Gastrocnemius medialis (tissue), 4 donors: ENCODE data around the gene RAPGEF2. TPM values are rescaled to one million over a fixed set of nuclear protein-coding genes. Genes with fewer than 3 reads are reported as not detected.
A peak's percentile ranks its signal among the peaks of the same experiment; 100 is the strongest.

Experiments
- ATAC-seq, 2 donors: fragments of 150-250 bp; one replicate each; pipeline ENCODE4 v1.9.1; 2016
- DNase-seq, 2 donors: peaks; one replicate each; pipeline ENCODE4 v3.0.0-alpha.2; 2019
- H3K27ac ChIP-seq, 4 donors: fragments of 200-600 bp; sonication (generic); 1 replicate in 1 of 4; 2 replicates in 3 of 4; pipeline ENCODE4 v1.5.1; 2016 to 2018; ENCODE audit warnings: mild to moderate bottlenecking in 2 of 4, moderate library complexity in 1 of 4
- H3K27me3 ChIP-seq, 3 donors: fragments of 200-600 bp; sonication (generic) in 2 of 3; 1 replicate in 1 of 3; 2 replicates in 2 of 3; pipeline versions ENCODE4 v1.5.1 to v1.6.0; 2016 to 2019; ENCODE audit warnings: mild to moderate bottlenecking in 1 of 3, moderate library complexity in 1 of 3
- H3K36me3 ChIP-seq, 2 donors: fragments of 200-600 bp; sonication (generic) in 1 of 2; one replicate each; pipeline ENCODE4 v1.5.1; 2017 to 2018
- H3K4me1 ChIP-seq, 2 donors: fragments of 200-600 bp; sonication (generic) in 1 of 2; one replicate each; pipeline ENCODE4 v1.5.1; 2016 to 2017; ENCODE audit warnings: mild to moderate bottlenecking in 2 of 2
- H3K4me3 ChIP-seq, 4 donors: fragments of 200-600 bp; sonication (generic) in 3 of 4; 1 replicate in 1 of 4; 2 replicates in 3 of 4; pipeline ENCODE4 v1.5.1; 2016 to 2019; ENCODE audit warnings: mild to moderate bottlenecking in 2 of 4
- H3K9me3 ChIP-seq, 3 donors: fragments of 200-600 bp; sonication (generic) in 2 of 3; 1 replicate in 1 of 3; 2 replicates in 2 of 3; pipeline ENCODE4 v1.5.1; 2016 to 2019
- POLR2A ChIP-seq, 2 donors: fragments of 450-650 bp; IDR thresholded peaks; one replicate each; pipeline ENCODE4 v1.6.1; 2017; ENCODE audit warnings: antibody characterized with exemption in 2 of 2, mild to moderate bottlenecking in 2 of 2, moderate library complexity in 2 of 2
- in situ Hi-C, 4 donors: fragments of 200-750 bp; cut with MboI; loops; one replicate each; pipeline versions ENCODE4 v1.15.0 to v1.8.0; 2017; ENCODE audit warnings: low sequenced_read_pairs in 4 of 4
- intact Hi-C: fragments of 100-400 bp; cut with DNase I; formaldehyde crosslinking; loops from one replicate; pipeline ENCODE4 v1.15.1; 2023; ENCODE audit warnings: low total_unique reads
- total RNA-seq, 4 donors: library from RNA; depleted of rRNA; stranded (reverse); fragments of >200 nt; gene quantifications; one replicate each; pipeline versions ENCODE4 v1.1.0 to v1.2.3, GENCODE V29; 2016
- TF ChIP-seq, protein P1 (sequence below), 5 experiments: fragments of 450-650 bp in 3 of 5; fragments of 200-600 bp in 2 of 5; sonication (generic) in 2 of 5; IDR thresholded peaks in 4 of 5; conservative IDR thresholded peaks in 1 of 5; 1 replicate in 4 of 5; 2 replicates in 1 of 5; pipeline ENCODE4 v1.5.1; 2016 to 2019; ENCODE audit warnings: antibody characterized with exemption in 5 of 5, mild to moderate bottlenecking in 3 of 5, moderate library complexity in 3 of 5

RAPGEF2 gene
- total RNA-seq, 4 donors from 2014 or later, result 32.9 to 42.3 (median 38.7) TPM

- Histone ChIP-seq H3K4me3 (peak overlapping the region; percentile 67 to 97 (median 93)), H3K36me3 (no peaks in the 10 kb centered on the region), H3K4me1 (peaks cover 55 to 59% of the 10 kb centered on the region in 2 donors), H3K9me3 (no peaks in the 10 kb centered on the region), H3K27me3 (no peaks in the 10 kb centered on the region), H3K27ac (peak overlapping the region; percentile 93 to 96 (median 95))
- ATAC-seq (no peak), DNase-seq (no peak)
- intact Hi-C loops (loop anchor here (5.0 to 10.0 kb wide), 3 partner anchors 340 to 433 kb away; partner anchors contain the start of genes C4orf46, ETFDH and PPID), in situ Hi-C loops (loop anchor here in 1 of 4 donors (10.0 kb wide), 1 partner anchor 380 kb away; the partner anchor contains the start of gene PPID)
- no peak for TF ChIP-seq POLR2A (IDR thresholded peaks at IDR 0.05)
- TF ChIP-seq, protein P1, sequence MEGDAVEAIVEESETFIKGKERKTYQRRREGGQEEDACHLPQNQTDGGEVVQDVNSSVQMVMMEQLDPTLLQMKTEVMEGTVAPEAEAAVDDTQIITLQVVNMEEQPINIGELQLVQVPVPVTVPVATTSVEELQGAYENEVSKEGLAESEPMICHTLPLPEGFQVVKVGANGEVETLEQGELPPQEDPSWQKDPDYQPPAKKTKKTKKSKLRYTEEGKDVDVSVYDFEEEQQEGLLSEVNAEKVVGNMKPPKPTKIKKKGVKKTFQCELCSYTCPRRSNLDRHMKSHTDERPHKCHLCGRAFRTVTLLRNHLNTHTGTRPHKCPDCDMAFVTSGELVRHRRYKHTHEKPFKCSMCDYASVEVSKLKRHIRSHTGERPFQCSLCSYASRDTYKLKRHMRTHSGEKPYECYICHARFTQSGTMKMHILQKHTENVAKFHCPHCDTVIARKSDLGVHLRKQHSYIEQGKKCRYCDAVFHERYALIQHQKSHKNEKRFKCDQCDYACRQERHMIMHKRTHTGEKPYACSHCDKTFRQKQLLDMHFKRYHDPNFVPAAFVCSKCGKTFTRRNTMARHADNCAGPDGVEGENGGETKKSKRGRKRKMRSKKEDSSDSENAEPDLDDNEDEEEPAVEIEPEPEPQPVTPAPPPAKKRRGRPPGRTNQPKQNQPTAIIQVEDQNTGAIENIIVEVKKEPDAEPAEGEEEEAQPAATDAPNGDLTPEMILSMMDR (IDR thresholded peaks at IDR 0.05 in 4 of 5, conservative IDR thresholded peaks at IDR 0.05 in 1 of 5), result no peak
Measured at GRCh38 chr4:159104694-159105414, 2.0 kb downstream of the RAPGEF2 start.

DNA sequence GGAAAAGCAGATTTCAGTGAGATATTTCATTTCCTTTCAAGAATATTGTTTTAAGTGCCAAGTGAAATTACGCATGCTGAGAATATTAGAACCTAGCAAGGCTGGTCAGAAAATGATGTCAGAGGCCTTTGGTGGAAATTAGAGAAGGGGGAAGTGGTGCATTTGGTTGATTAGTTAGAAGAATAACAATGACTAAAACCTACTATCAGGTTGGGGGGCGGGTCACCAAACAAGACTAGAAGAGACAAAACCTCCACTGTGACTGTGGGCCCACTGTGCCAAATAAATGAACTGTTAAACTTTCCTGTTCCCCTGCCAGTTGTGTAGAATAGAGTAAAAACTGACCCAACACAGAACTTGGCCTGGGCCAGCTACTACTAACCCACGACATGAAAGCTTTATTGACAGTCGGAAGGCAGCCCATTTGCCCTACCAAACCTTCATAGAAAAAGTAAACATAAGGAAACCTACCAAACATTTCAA is 2.9 kb downstream of the RAPGEF2 start:
- Histone ChIP-seq H3K4me1 (peaks cover 63 to 64% of the 10 kb centered on the region in 2 donors), H3K9me3 (no peaks in the 10 kb centered on the region), H3K4me3 (peak overlapping the region; percentile 67 to 97 (median 93)), H3K27ac (peak overlapping the region; percentile 93 to 96 (median 95)), H3K36me3 (no peaks in the 10 kb centered on the region), H3K27me3 (no peaks in the 10 kb centered on the region)
- TF ChIP-seq POLR2A (IDR thresholded peaks at IDR 0.05), result no peak
- TF ChIP-seq, protein P1 (IDR thresholded peaks at IDR 0.05 in 4 of 5, conservative IDR thresholded peaks at IDR 0.05 in 1 of 5), result no peak
- DNase-seq (no peak), ATAC-seq (no peak)
- in situ Hi-C loops, result loop anchor here in 1 of 4 donors (10.0 kb wide), 1 partner anchor 381 kb away; the partner anchor contains the start of gene PPID
- intact Hi-C loops, result loop anchor here (10.0 kb wide), 1 partner anchor 339 kb away; no protein-coding TSS in a partner anchor

DNA sequence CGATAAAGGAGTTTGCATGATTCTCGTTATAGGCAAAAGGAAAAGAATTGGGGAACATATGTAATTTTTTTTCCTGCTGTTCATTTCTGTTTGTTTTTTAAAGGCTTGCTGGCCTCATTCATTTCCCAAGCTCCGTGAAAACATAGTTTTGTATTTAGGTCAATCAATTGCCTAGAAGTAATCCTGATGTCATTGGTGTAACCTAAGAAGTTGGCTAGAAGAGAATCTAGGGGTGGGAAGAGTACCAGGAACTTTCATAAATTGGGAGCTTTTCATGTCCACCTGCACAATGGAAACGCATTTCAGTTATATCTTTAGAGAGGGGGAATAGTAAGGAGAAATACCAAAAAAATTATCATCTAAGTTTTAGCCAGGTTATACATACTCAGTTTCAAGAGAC is 3.8 kb downstream of the RAPGEF2 start:
- TF ChIP-seq, protein P1 (IDR thresholded peaks at IDR 0.05 in 4 of 5, conservative IDR thresholded peaks at IDR 0.05 in 1 of 5), result no peak
- no peak for TF ChIP-seq POLR2A (IDR thresholded peaks at IDR 0.05)
- no peaks in the 10 kb centered on the region for H3K9me3 ChIP-seq
- H3K4me3 ChIP-seq, result peak overlapping the region; percentile 2 to 97 (median 52)
- H3K4me1 ChIP-seq, result peaks cover 70% of the 10 kb centered on the region in 2 donors
- DNase-seq, result no peak
- H3K36me3 ChIP-seq, result no peaks in the 10 kb centered on the region
- intact Hi-C loops (loop anchor here (10.0 kb wide), 1 partner anchor 338 kb away; no protein-coding TSS in a partner anchor), in situ Hi-C loops (loop anchor here in 1 of 4 donors (10.0 kb wide), 1 partner anchor 382 kb away; the partner anchor contains the start of gene PPID)
- peak overlapping the region in 2 of 4 donors; percentile 93 to 96 for H3K27ac ChIP-seq
- no peak for ATAC-seq
- no peaks in the 10 kb centered on the region for H3K27me3 ChIP-seq

DNA sequence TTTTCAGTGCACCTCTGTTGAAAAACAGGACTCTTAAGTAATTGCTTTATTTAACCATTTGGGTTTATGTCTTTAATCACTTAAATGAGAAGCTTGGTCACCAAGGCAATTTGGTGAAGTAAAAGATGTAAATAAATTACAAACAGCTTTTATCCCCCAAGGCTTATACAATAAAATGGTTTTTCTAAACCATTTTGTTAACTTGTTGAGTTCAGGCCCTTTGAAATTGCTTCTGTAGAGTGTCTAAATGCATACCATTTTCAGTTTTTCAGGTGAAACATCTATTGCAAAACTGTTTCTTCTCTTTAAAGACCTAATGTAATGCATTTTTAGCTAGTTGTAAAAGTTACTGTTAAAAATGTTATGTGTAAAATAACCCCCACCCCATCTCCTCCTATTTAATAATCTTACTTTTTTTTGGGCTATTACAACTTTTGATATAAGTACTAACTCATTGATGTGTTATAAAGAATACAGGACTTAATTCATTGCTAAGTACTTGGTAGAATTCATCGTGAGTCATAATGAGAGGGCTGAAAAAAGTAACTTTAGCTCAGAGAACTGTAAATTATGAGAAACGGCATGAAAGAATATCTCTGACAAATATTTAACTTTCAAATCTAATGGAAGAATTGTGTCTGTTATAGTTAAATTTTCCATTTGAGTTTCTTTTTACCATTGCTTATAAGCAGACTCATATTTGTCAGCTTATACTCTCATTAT is 4.5 kb downstream of the RAPGEF2 start:
- DNase-seq (no peak), ATAC-seq (no peak)
- in situ Hi-C loops, result loop anchor here in 1 of 4 donors (10.0 kb wide), 1 partner anchor 383 kb away; the partner anchor contains the start of gene PPID
- Histone ChIP-seq H3K4me3 (peak overlapping the region in 1 of 4 donors; percentile 7), H3K36me3 (no peaks in the 10 kb centered on the region), H3K27me3 (no peaks in the 10 kb centered on the region), H3K9me3 (no peaks in the 10 kb centered on the region), H3K4me1 (peaks cover 65 to 67% of the 10 kb centered on the region in 2 donors), H3K27ac (peak overlapping the region in 1 of 4 donors; percentile 93)
- no peak for TF ChIP-seq POLR2A (IDR thresholded peaks at IDR 0.05)
- TF ChIP-seq, protein P1 (IDR thresholded peaks at IDR 0.05 in 4 of 5, conservative IDR thresholded peaks at IDR 0.05 in 1 of 5), result no peak
- intact Hi-C loops, result loop anchor here (10.0 kb wide), 1 partner anchor 337 kb away; no protein-coding TSS in a partner anchor
